ENCODE measurements around the gene MRTFB.

DNA sequence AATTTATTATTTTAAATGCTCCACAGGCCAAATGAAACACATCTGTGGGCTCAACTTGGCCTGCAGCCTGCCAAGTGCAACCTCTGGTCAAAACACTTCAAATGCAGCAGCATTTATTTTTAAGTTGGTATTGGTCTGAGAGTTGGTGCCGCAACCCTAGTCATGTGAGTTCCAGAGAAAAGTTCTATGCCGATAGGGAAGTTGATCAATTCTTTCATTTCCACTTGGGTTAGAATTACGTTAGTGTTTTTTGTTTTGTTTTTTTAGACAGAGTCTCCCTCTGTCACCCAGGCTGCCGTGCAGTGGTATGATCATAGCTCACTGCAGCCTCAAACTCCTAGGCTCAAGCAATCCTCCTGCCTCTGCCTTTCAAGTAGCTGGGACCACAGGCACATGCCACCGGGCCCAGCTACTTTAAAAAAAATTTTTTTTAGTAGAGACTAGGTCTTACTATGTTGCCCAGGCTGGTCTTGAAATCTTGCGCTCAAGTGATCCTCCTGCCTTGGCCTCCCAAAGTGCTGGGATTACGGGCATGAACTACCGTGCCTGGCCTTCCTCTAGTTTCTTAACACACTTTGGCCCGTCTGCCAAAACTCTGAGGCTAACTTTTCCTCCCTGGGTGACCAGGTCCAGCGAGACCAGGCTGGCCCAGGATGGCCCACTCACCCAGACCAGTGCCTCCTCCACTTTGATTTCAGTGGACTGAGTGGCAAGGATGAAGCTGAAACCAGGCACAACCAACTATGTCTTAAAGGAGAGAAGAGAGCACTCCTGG is 221.1 kb downstream of the MRTFB start:
- TF ChIP-seq CTCF (conservative IDR thresholded peaks at IDR 0.05; ENCODE audit: low read depth, low read length), result no peak
- TF ChIP-seq EZH2 (IDR thresholded peaks at IDR 0.05; ENCODE audit: borderline replicate concordance, low read depth, low read length, poor library complexity, severe bottlenecking), result no peak
